Gastrocnemius medialis (tissue), 4 donors: ENCODE measurements around the gene MAPK6.

Experiments
- POLR2A ChIP-seq, 2 donors: fragments of 450-650 bp; IDR thresholded peaks; one replicate each; pipeline ENCODE4 v1.6.1; 2017; ENCODE audit warnings: antibody characterized with exemption in 2 of 2, mild to moderate bottlenecking in 2 of 2, moderate library complexity in 2 of 2
- TF ChIP-seq, protein P1 (sequence below), 5 experiments: fragments of 450-650 bp in 3 of 5; fragments of 200-600 bp in 2 of 5; sonication (generic) in 2 of 5; IDR thresholded peaks in 4 of 5; conservative IDR thresholded peaks in 1 of 5; 1 replicate in 4 of 5; 2 replicates in 1 of 5; pipeline ENCODE4 v1.5.1; 2016 to 2019; ENCODE audit warnings: antibody characterized with exemption in 5 of 5, mild to moderate bottlenecking in 3 of 5, moderate library complexity in 3 of 5

DNA sequence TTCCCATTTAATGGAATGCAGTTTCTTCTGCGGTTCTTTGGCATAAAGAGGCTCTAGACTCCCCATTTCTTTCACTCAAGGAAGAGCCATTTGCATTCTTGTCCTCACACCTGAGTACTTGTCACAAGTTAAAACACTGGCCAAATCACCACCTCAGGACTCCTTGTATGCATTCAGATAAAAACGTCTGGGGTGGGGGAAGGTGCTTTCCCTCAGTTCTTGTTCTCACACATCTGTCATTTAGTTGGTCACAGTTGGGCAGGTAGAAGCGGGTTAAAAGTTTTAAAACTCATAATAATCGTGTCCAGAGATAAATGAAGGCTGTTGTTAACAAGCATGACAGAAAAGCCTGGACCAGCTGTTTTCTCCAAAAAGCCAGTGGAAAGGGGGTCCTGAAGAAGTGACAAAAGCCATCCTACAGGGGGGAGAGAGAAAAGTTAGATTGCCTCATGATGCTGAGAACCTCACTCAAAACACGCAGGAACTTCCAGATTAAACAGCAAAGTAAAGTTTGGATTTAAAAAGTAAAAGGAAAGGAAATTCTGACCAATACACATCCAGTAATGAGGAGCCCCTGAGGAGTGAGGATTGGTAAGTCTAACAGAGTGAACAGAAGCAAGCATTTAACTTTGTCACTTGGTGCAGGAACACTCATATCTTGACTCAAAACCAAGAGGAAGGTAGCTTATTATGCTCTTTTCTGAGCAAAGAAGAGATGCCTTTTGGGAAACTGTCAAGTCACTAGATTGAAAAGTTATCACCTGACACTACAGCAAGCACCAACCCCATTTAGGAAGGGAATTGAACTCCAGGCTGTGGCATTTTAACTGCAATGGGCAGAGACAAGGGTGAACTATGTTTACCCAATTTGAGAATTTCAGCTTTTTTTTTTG is 90.8 kb downstream of the MAPK6 start:
- TF ChIP-seq, protein P1, sequence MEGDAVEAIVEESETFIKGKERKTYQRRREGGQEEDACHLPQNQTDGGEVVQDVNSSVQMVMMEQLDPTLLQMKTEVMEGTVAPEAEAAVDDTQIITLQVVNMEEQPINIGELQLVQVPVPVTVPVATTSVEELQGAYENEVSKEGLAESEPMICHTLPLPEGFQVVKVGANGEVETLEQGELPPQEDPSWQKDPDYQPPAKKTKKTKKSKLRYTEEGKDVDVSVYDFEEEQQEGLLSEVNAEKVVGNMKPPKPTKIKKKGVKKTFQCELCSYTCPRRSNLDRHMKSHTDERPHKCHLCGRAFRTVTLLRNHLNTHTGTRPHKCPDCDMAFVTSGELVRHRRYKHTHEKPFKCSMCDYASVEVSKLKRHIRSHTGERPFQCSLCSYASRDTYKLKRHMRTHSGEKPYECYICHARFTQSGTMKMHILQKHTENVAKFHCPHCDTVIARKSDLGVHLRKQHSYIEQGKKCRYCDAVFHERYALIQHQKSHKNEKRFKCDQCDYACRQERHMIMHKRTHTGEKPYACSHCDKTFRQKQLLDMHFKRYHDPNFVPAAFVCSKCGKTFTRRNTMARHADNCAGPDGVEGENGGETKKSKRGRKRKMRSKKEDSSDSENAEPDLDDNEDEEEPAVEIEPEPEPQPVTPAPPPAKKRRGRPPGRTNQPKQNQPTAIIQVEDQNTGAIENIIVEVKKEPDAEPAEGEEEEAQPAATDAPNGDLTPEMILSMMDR (IDR thresholded peaks at IDR 0.05 in 4 of 5, conservative IDR thresholded peaks at IDR 0.05 in 1 of 5), result no peak
- TF ChIP-seq POLR2A (IDR thresholded peaks at IDR 0.05), result no peak
